SKM-1 treated with dmso at 0.1 percent for 144 hours (cell line): Measurements from ENCODE around the gene TMPRSS11B.
"Not testable (repeated sequence)": the region's sequence is repeated elsewhere in the genome, so short reads cannot be mapped to it uniquely, and the experiment has no call there.

Experiments
- DNase-seq: peaks from one replicate; lab custom pipeline; 2025; ENCODE audit not compliant: unreplicated experiment; lab: John Stamatoyannopoulos, UW

Gene TMPRSS11B

GRCh38 chr4:68228568-68228967 is 16.9 kb downstream of the TMPRSS11B start:
- DNase-seq, result no peak

GRCh38 chr4:68218044-68218443 is 27.4 kb downstream of the TMPRSS11B start:
- no peak for DNase-seq

DNA sequence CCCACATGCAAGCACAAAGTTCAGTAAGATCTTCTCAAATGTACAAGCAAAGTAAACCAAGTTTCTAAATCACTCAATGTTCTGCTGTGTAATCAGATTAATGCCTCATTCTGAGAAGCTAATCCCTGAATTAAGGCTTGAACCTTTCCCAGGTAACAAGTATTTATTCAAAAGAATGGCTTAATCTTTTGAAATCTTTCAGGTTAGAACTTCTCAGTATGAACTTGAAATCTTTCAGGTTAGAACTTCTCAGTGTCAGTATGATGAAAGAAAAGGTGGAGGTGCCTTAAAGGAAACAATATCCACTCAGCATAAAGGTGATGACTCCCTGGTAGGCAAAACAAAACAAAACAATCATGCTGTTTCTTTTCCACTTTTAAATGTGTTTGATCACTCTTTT is 29.0 kb downstream of the TMPRSS11B start:
- no peak for DNase-seq

DNA sequence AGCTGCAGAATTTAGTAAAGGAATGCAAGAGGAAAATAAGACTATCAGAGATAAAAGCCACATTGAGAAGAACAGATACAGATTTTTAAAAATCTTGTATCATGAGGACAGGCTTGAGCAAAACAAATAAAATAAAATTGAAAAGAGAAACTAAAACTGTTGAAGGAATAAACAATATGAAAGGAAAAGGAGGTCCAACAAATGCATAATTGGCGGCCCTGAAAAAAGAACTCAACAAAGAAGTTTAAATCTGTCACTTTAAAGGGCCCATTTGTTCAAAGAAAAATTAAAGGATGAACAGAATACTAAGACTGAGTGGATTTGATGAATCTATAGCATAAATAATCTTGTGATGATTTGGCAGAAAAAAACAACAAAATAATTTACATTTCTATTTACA is 36.5 kb downstream of the TMPRSS11B start:
- no peak for DNase-seq

DNA sequence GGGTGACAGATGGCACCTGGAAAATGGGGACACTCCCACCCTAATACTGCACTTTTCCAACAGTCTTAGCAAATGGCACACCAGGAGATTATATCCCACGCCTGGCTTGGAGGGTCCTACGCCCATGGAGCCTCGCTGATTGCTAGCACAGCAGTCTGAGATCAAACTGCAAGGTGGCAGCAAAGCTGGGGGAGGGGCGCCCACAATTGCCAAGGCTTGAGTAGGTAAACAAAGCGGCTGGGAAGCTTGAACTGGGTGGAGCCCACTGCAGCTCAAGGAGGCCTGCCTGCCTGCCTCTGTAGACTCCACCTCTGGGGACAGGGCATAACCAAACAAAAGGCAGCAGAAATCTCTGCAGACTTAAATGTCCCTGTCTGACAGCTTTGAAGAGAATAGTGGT is 51.2 kb downstream of the TMPRSS11B start:
- not testable (repeated sequence) for DNase-seq

DNA sequence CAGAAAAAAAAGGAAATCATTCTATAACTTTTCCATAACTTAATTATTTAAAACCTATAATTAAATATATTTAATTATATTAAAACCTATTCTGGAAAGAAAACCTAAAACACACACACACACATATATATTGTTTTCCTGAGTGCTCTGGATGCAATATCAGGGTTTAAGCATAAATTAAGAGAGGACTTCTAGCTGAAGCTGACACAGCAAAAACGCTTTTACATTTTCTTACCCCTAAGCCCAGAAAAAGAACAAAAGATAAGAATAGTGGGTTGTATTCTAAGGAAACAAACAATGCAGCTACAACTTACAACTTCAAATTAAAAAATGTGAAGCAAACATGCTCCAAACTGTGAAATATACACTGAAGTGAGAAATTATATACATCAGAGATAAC is 52.3 kb downstream of the TMPRSS11B start:
- no peak for DNase-seq

- no peak for DNase-seq
These were observed 58.3 kb downstream of the TMPRSS11B start for GRCh38 chr4:68187145-68187544.

DNA sequence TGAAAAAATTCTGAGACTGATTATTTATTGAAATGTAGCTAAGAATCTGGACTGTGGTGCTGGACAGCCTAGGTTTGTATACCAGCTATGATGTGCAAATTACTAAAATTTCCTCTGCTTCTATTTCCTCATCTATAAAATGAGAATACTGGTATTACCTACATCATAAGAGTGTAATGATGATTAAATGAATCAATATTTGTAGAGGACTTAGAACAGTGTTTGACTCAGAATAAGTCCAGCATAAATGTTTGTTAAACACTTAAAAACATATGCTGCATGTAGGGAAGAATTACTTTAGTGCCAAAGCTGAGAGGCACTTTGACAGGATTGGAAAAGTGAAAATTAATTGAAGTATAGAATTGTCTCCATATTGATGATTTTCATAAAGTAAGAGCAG is 60.6 kb downstream of the TMPRSS11B start:
- no peak for DNase-seq

DNA sequence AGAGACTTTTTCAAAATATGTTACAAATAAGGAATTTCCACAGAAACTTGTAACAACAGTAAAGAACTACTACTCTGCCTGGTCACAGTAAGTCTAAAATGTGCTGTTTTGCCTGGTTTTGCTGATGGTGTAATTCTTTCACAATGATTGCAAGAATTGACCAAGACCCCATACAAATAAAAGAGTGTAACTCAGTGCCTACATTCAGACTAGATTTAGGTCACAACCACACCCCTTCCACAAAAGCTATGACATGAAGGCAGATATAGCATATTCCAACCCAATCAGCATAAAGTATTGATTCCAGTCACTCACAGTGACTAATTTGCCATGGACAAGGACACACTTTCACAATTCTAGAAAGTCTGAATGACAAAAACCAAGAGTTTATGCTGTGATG is 62.1 kb downstream of the TMPRSS11B start:
- DNase-seq, result peak; percentile 15

- no peak for DNase-seq
These were observed 63.1 kb downstream of the TMPRSS11B start for GRCh38 chr4:68182382-68182820.

GRCh38 chr4:68180849-68181526 is 64.5 kb downstream of the TMPRSS11B start:
- no peak for DNase-seq

DNA sequence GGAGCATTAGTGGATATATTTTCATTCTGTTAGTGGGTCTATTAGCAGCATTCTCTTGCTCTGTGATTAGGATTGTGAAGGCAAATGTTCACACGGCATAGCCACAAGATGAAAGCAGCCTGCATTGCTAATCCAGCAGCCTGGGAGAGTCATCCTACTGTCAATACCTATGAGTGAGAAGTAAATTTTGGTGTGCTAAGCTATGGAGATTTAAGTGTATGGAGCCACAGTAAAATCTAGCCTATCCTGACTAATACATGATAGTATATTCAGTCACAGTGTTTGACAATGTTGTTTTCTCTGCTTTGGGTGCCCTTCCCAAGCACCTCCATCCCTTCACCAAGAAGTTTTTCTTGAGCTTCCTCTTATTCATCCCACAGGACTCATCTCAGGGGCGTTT is 68.6 kb downstream of the TMPRSS11B start:
- no peak for DNase-seq
